Measurements from ENCODE around the gene CLDN9.

CLDN9 gene

DNA sequence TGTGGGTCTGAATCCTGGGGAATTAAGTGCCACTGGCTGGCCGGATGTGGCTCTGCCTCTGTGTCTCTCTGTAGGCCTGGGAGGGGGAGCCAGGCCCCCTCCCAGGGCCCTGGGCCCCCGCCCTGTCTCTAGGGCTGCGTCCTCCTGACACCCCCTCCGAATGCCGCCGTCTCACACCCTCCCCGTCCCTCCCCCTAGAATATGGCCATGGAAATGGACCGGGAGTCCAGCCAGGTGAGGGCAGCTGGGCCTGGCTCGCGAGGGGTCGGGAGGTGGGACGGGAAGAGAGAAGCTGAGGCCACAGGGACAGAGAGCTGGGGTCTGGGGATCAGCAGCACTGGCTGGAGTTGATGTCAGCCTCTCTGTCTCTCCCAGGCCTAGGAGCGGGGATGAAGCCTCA is 16.4 kb upstream of the CLDN9 start:
- no peak for DNase-seq (ENCODE audit: low read depth)

DNA sequence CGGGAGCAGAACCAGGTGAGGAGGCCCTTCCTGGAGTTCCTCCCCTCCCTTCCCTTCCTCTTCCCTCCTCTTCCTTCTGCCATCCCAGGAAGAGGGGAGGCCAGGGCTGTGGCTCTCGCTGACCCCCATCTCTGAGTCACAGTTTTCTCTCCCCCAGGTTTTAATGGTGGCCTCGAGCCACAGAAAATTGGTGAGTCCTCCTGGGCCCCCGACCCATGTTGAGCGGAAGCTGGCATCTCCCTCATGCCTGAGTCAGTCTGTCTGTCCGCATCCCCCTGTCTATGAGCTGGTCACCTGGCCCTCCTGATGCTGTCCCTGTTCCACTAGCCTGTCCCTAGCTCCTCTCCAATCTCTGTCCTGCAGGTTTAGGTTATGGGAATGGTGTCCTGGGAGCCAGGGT is 12.8 kb upstream of the CLDN9 start:
- no peak for DNase-seq (ENCODE audit: low read depth)

DNA sequence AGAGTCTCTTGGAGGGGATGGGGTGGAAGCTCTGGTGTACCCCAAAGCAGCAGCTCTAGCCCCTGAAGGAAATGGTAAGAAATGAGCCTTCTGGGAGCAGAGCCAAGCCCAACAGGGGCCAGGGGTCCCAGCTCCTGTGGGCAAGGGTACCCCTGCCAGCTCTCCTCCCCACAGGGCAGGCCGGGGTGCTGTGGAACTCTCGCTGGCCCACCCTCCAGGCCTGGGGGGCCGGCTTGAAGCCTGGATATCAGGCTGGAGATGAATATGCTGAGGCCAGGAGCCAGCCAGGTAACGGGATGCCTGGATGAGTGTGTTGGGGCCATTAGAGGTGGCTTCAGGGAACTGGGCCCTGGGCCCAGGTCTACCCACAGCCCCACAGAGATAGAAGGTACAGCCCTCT is 12.2 kb upstream of the CLDN9 start:
- DNase-seq (ENCODE audit: low read depth) = no peak

DNA sequence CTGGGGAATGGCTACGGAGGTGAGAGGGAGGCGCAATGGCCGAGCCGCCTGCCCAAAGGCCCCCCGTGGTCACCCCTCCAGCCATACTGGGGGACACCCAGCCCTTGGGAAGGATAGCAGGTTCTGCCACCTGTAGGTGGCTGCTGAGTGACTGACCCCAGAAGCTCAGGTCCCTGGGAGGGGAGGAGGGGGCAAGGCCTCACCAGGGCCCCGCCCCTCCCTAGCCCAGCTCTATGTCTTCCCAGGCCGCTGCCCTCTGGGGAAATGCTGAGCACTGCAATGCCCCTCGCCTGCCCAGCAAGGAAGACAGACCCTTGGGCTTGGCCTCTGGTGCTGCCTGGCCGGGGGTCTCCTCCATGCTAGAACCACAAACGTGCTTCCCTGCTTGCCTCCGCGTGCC is 11.4 kb upstream of the CLDN9 start:
- DNase-seq (ENCODE audit: low read depth) = no peak

DNA sequence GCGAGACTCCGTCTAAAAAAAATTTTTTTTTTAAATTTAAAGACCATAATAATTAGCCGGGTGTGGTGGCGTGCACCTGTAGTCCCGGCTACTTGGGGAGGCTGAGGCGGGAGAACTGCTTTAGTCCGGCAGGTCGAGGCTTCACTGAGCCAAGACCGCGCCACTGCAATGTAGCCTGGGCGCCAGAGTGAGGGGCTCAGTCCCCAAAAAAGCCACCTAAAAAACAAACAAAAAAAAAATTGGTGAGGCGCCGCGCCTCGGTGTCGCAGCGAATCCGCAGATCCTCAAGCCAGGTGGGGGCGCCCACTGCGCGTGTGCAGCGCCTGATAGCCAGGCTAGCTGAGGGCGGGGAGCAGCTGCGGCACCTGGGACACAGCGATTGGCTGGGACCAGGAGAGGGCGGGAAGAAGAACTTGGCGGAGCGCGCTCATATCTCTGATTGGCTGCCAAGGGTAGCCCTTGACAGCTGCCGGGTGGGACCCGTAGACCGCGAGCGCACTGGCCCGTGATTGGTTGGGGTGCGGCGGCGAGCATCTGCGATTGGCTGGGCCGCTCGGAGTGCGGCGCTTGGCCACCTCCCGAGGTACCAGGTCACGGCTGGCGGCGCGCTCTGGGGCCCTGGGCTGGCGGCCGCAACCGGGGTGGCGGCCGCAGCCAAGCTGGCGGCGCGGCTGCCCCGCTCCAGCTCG is 9.0 kb upstream of the CLDN9 start:
- peak; percentile 90 for DNase-seq (ENCODE audit: low read depth)

DNA sequence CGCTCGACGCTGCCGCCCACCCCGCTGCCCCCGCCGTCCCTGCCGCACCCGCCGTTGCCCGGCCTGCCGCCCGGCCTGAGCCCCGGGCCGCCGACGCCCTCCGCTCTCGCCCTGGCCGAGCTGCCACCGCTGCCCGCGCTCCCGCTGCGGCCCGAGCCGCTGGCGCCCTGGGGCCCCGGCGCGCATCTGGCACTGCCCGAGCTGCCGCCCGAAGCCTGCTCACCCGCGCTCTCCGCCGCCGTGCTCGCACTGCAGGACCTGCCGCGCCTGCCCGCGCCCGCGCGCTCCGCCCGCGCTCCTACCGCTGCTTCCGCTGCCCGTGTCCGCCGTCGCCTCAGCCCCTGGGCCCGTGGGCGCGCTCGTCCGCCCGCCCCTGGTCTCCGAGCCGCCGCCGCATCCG is 8.4 kb upstream of the CLDN9 start:
- DNase-seq (ENCODE audit: low read depth) = no peak

DNA sequence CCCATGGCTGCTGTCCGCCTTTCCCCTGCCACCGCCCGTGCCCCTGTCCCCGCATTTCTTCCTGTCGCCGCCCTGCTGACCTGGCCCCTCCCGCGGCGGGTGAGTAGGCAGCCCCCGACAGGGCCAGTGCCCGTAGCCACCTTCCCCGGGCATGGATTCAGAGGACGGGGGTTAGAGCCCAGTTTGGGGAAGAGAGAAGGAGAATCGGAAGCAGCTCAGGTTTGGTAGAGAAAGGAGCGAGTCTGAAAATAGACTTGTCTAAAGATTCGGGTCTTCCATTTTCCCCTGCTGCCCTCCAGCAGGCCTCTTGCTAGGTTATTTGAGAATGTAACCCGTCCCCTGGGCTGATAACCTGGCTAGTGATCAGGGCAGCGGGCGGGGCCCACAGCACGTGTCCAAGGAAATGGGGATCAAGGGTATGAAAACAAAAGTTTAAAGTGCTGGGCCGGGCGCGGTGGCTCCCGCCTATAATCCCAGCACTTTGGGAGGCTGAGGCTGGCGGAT is 7.9 kb upstream of the CLDN9 start:
- DNase-seq (ENCODE audit: low read depth) = no peak

DNA sequence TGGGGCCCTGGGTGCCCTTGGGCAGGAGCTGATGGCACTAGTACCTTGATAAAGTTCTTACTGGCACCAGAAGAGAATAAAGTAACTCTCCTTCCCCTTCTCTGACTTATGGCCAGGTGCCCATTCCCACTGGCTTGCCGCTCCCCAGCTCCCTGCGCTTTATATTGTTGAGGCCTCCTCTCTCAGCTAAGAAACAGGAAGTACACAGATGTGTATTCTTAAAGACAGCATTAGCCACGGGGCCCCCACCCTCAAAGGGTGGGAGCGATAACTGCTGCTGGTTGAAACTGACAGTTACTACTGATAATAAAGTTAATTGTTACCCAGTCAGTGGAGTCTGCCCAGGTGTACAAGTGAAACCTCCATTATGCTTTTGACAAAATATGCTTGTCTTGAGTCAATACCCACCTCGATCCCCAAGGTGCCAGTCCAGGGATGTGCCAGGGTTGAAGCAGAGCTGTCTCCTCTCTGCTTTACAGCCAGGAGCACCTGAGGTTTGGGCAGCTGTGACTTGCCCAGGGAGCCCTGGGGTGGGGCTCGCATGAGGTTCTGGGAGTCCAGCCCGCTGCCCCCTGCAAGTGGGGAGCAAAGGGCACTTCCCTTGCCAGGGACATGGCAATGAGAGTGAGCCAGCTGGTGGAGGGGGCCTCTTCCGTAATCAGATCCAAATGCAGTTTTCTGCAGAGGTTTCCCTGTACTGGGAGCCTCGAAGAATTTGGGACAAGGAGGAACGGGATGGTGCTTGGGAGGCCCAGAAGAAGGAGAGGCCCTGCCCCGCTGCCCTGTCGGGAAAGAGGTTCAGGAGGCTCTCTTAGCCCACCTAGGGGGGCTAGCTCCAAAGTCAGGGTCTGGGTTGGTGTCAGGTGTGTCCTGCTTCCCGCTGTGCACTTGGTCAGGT is 5.4 kb upstream of the CLDN9 start:
- DNase-seq (ENCODE audit: low read depth) = no peak

DNA sequence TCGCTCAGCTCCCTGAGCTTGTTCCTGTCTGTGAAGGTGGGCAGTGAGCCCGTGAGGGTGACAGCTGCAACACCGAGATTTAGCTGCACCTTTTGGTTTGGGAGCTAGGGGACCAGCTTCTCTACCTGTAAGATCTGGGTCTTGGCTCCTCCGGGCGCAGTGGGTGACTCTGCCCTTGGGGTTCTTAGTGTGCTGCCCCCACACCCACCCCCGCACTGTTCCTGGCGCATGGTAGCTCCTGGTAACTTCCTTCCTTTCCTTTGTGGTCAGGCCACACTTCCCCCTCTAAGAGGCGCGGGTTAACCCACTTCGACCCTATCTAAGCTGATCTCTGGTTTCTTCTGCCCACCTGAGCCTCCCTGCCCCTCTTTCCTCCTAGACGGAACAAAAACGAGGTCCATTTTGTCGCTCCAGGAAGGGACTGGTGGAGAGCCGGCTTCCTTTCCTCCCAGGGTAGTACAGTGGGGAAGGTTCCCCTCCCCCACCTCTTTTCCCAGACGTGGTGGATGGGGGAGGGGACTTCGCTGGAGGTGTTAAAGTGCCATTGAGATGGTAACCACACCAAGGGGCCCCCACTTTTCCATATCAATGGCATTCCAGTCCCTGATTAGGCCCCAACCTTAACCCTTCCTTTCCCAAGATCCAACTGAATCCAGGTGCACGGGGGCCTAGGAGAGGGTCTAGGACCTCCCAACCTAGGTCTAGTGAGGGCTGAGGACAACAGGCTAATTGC is 4.6 kb upstream of the CLDN9 start:
- DNase-seq (ENCODE audit: low read depth) = no peak

DNA sequence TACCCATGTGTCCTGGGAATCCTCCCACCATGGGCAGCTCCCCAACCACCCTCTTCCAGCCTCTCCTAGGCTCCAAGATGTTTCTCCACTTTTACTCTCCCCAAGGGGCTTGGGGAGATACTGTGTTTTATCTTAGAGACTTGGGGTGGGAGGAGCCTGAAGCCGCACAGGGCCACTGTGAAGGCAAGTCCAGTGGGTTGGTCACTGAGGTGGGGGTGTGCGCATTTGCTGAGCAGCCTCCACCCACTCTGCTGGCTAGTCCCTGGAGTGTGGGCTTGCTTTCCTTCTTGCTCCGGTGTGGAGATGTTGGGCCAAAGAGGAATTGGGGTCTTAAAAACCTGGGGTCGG is 4.1 kb upstream of the CLDN9 start:
- DNase-seq (ENCODE audit: low read depth) = no peak

DNA sequence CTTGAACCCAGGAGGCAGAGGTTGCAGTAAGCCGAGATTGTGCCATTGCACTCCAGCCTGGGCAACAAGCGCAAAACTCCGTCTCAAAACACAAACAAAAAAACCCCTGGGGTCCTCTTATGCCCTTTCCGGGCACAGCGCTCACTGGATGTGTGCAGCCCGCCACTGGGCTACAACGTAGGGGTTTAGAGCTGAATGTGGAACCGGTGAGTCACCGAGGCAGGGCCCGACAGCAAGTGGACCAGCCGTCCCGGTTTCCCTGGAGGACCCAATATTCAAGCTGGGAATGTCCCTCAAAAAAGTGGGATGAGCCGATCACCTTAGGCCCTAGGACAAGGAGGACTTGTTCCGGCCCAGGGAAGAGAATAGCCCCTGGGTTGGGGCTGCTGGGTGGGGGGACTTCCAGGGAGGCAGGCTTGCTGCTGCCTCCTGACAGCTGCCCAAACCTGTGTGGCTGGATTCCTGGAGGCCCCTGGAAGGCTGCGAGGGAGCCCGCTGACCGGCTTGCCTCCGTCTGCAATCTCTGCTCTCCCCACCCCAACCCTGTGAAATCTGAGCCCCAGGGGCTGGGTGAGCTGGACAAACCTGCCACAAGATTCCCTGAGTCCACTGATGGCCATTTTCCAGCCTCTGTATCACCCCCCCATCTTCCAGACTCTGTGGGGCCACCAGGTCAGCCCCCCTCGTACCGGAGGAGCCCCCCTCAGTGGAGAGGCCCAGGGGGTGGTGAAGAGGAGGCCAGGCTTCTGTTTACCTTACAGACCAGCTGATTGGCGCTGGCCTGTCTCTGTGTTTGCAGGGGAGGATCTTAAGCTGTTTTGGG is 2.9 kb upstream of the CLDN9 start:
- DNase-seq (ENCODE audit: low read depth) = no peak

DNA sequence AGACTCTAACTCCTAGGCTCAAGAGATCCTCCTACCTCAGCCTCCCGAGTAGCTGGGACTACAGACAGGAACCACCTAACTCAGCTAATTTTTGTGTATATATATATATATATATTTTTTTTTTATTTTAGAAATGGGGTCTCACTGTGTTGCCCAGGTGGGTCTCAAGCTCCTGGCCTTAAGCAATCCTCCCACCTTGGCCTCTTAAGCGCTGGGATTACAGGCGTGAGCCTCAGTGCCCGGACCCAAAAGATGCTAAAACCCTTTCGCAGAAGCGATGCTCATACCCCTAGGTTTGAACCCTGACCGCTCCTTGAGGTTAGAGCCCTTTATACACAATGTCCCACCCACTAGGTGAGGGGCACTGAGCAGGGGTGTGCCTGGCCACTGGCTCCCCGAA is 2.2 kb upstream of the CLDN9 start:
- no peak for DNase-seq (ENCODE audit: low read depth)

DNA sequence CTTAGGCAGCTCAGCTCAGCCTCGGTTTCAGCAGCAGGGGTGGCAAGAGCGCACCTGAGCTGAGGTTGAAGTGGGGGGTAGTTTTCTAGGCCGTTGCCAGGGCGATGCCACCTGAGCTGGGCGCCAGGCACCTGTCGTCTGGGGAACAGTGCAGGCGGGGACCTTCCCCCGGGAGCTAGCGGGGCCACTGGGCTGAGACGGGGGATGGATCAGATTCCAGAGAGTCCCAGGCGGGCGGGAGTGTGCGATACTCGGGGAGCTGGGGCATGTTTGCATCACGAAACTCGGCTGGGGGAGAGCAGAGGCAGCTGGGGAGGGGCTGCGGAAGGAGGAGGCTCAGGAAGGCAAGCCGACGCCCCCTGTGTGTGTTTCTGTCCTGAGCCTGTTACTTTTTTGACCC is 477 bp upstream of the CLDN9 start:
- DNase-seq (ENCODE audit: low read depth) = no peak

DNA sequence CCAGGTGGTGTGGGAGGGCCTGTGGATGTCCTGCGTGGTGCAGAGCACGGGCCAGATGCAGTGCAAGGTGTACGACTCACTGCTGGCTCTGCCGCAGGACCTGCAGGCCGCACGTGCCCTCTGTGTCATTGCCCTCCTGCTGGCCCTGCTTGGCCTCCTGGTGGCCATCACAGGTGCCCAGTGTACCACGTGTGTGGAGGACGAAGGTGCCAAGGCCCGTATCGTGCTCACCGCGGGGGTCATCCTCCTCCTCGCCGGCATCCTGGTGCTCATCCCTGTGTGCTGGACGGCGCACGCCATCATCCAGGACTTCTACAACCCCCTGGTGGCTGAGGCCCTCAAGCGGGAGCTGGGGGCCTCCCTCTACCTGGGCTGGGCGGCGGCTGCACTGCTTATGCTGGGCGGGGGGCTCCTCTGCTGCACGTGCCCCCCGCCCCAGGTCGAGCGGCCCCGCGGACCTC is 798 bp downstream of the CLDN9 start:
- no peak for DNase-seq (ENCODE audit: low read depth)

DNA sequence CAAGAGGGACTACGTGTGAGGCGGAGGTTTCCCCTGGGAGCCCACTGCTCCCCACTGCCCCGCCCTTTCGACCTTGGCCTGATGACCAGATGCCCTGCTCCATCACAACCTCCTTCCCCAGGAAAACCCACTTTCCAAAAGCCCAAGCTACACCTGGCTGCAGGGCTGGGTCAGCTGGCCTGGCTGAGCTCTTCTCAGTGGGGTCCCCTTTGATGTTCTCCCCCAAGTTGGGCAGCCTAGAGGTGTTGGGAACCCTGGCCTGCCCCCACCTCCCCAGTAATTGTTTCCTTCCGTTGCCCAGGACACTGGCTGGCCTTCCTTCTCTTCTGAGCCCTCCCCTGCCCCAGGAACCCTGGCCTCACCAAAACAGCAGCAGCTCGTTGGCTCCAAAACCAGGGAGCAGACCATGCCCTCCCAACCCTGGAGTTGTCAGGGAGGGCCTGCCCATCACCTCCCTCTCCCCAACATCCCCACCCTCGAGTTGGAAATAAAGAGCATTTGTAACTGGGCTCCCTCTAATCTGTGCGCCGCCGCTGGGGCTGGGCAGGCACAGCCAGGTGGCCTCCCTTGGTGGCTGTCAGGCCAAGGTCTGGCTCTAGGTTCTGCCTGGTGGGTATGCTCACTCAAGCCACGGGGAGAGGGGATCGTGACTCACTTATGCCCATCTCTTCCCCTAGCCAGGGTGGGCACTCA is 1.4 kb downstream of the CLDN9 start:
- no peak for DNase-seq (ENCODE audit: low read depth)

DNA sequence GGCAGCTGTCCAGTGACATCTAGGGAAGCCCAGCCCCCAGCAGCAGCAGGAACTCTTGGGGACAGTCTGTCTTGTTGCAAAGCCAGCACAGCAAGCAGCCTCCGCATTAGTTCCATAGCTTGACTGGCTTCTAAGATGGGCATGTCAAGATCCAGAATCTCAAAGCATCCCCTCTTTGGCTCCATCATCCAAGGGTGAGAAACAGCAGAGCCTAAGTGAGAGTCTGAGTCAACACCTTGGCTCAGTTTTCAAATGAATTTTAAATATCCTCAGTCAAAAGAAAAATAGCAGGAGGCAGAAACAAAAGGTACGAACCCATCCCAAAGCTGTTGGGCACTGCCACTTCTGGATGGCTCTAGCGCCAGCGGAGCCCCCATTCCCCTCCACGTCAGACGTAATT is 2.2 kb downstream of the CLDN9 start:
- no peak for DNase-seq (ENCODE audit: low read depth)

DNA sequence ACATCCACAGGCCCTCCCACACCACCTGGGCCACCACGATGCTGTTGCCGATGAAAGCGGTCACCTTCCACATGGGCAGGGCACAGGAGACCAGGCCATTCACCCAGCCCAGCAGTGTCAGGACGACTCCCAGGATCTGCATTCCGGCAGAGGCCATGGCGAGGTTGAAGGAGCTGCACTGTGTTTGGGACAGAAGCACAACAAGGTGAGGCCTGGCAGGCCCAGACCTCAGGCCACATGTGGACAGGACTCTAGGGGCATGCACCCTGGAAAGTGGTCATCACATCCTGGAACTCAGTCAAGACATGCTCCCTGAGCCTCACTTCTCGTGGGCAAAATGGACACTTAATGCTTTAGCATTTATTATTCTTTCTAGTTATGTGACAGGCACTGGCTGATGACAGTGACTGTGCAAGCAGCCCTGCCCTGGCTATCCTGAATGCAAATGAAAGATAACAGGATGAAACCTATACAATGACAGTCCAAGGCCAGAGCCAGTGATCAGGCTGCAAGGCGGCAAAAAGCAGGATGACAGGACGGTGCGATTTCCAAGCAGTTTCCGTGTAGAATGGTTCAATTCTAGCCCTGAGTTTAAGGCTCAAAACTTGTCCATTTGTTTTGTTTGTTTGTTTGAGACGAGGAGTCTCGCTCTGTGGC is 3.3 kb downstream of the CLDN9 start:
- DNase-seq (ENCODE audit: low read depth) = no peak

DNA sequence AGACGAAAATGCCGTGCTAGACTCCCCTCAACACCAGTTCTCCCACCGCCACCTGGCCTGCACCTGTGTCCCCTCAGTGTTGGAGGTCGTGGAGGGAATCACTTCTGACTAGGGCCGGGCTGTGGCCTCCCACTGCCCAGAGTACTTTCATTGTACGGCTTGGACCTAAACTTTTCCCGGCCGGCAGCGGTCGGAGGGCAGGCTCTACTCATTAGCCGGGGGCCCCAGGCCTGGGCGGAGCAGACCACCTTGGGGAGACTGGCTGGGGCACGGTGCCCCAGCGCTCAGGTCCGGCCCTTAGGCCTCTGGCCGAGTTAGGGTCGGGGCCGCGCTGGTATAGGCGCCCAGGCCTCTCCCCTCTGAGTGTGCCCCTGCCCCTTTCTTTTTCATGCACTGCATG is 4.6 kb downstream of the CLDN9 start:
- no peak for DNase-seq (ENCODE audit: low read depth)

DNA sequence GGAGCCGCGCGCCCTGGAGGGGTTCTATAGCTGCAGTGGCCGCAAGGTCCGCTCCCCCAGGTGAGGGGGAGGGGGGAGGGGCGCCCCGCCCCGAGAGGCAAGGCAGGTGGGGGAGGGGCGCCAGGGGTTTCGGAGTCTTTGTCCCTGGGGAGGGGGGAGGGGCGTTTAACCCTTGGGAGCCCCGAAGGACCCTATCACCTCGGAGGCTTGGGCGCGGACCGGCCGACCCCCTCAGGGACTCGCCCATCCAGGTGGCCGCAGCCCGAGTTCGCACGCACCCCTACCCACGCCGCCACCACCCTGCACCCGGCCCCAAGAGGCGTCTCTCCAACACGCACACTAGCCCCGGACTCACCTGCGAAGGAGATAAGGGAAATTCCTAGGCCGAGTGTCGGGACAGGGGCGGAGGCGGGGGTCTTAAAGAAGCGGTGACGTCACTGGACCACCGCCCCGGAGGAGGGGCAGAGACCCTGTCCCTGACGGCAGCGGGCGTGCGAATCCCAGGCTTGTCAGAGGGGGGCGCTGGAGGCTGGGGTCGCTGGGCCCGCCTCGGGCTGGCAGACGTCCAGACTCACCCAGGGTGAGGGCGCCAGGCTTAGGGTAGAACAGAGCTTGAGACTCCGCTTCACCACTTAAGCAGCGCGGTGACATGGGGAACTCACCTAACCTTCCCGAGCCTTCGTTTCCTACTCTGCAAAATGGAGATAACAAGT is 5.2 kb downstream of the CLDN9 start, which contains the start of gene CLDN6:
CLDN6 (minus strand) TSS at position 390 of the 713 bp plus-strand sequence. CDS start 2,162 bp downstream, outside the sequence.
- no peak for DNase-seq (ENCODE audit: low read depth)
